ENCODE results near the gene GDPD2.

GRCh38 chrX:70432936-70433847 is 10.1 kb downstream of the GDPD2 start:
- no peak for TF ChIP-seq POLR2A (IDR thresholded peaks at IDR 0.05; ENCODE audit: low read depth, low read length)
- TF ChIP-seq TAF1 (IDR thresholded peaks at IDR 0.05; ENCODE audit: borderline replicate concordance, low read depth, low read length) = no peak
